ENCODE measurements around the gene C1orf174. TPM values are rescaled to one million over a fixed set of nuclear protein-coding genes. Genes with fewer than 3 reads are reported as not detected.

C1orf174 gene
- polyA plus RNA-seq, 3 donors = 19.1 to 46.0 (median 21.3) TPM

DNA sequence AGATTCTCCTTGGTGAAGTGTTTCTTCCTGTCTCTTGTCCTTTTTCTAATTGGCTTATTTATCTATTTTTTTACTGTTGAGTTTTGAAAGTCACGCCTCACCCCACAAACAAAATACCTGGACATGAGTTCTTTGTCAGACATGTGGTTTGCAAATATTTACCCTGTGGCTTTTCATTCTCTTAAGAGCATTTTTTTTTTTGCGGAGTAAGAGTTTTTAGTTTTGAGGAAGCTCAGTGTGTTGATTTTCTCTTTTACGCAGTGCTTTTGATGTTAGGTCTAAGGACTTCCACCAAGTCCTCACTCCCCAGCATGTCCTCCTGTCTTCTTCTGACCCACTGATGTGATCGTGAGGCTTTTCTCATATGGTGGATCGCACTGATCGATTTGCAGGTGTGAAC lies 35.2 kb downstream of the C1orf174 start:
- Histone ChIP-seq H3K36me3 (replicated peaks in 1 of 2; ENCODE audit: control insufficient read depth in 1 of 2, insufficient read depth in 2 of 2, low read length in 2 of 2) (peaks cover 14 to 37% of the 10 kb centered on the region in 2 donors), H3K27ac (ENCODE audit: low read depth in 1 of 2, low read length in 2 of 2) (no peak overlapping the region), H3K9me3 (replicated peaks in 1 of 2; ENCODE audit: control insufficient read depth in 1 of 2, insufficient read depth in 1 of 2, low read length in 2 of 2) (no peaks in the 10 kb centered on the region), H3K4me3 (replicated peaks in 1 of 3; ENCODE audit: low read depth in 2 of 3, low read length in 3 of 3) (no peak overlapping the region), H3K9ac (ENCODE audit: insufficient read depth, low read length, poor library complexity, severe bottlenecking) (no peak overlapping the region), H3K27me3 (ENCODE audit: control insufficient read depth in 2 of 2, insufficient read depth in 2 of 2, low read length in 2 of 2) (no peaks in the 10 kb centered on the region), H3K4me1 (ENCODE audit: control insufficient read depth in 1 of 2, insufficient read depth in 2 of 2, low read length in 2 of 2) (no peaks in the 10 kb centered on the region), H3K79me2 (ENCODE audit: insufficient read depth, low read length) (no peaks in the 10 kb centered on the region), H2AFZ (ENCODE audit: insufficient read depth, low read depth, low read length, poor library complexity, severe bottlenecking) (no peak overlapping the region), H4K20me1 (ENCODE audit: insufficient read depth, low read length) (no peaks in the 10 kb centered on the region), H3K4me2 (replicated peaks; ENCODE audit: extremely low read depth, low read length, poor library complexity, severe bottlenecking) (no peak overlapping the region)
- Mint-ChIP-seq H3K27me3 (ENCODE audit: low read depth in 3 of 3) (peaks cover 0 to 4% (median 0%) of the 10 kb centered on the region in 3 donors), H3K4me3 (no peak overlapping the region), H3K36me3 (peaks cover 26 to 40% of the 10 kb centered on the region in 2 donors), H3K27ac (peak overlapping the region in 1 of 7 donors; percentile 16), H3K9me3 (peaks cover 0 to 8% (median 1%) of the 10 kb centered on the region in 7 donors), H3K4me1 (peaks cover 2% of the 10 kb centered on the region)
- DNase-seq = no peak
- TF ChIP-seq, protein P1, sequence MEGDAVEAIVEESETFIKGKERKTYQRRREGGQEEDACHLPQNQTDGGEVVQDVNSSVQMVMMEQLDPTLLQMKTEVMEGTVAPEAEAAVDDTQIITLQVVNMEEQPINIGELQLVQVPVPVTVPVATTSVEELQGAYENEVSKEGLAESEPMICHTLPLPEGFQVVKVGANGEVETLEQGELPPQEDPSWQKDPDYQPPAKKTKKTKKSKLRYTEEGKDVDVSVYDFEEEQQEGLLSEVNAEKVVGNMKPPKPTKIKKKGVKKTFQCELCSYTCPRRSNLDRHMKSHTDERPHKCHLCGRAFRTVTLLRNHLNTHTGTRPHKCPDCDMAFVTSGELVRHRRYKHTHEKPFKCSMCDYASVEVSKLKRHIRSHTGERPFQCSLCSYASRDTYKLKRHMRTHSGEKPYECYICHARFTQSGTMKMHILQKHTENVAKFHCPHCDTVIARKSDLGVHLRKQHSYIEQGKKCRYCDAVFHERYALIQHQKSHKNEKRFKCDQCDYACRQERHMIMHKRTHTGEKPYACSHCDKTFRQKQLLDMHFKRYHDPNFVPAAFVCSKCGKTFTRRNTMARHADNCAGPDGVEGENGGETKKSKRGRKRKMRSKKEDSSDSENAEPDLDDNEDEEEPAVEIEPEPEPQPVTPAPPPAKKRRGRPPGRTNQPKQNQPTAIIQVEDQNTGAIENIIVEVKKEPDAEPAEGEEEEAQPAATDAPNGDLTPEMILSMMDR (IDR thresholded peaks at IDR 0.05) = no peak
- intact Hi-C loops (cut with micrococcal nuclease) = no loop called here
- WGBS (ENCODE audit: insufficient coverage) = 83% methylated on average over 3 of the region's 6 CpGs

GRCh38 chr1:3863231-3863935 lies 36.7 kb downstream of the C1orf174 start:
- intact Hi-C loops (cut with micrococcal nuclease) = no loop called here
- Histone ChIP-seq H3K9me3 (replicated peaks in 1 of 2; ENCODE audit: control insufficient read depth in 1 of 2, insufficient read depth in 1 of 2, low read length in 2 of 2) (no peaks in the 10 kb centered on the region), H3K27me3 (ENCODE audit: control insufficient read depth in 2 of 2, insufficient read depth in 2 of 2, low read length in 2 of 2) (no peaks in the 10 kb centered on the region), H2AFZ (ENCODE audit: insufficient read depth, low read depth, low read length, poor library complexity, severe bottlenecking) (no peak overlapping the region), H3K4me2 (replicated peaks; ENCODE audit: extremely low read depth, low read length, poor library complexity, severe bottlenecking) (no peak overlapping the region), H3K79me2 (ENCODE audit: insufficient read depth, low read length) (peaks cover under 1% of the 10 kb centered on the region), H3K27ac (ENCODE audit: low read depth in 1 of 2, low read length in 2 of 2) (no peak overlapping the region), H3K4me3 (replicated peaks in 1 of 3; ENCODE audit: low read depth in 2 of 3, low read length in 3 of 3) (no peak overlapping the region), H3K4me1 (ENCODE audit: control insufficient read depth in 1 of 2, insufficient read depth in 2 of 2, low read length in 2 of 2) (peaks cover 0 to 4% of the 10 kb centered on the region in 2 donors), H3K9ac (ENCODE audit: insufficient read depth, low read length, poor library complexity, severe bottlenecking) (no peak overlapping the region), H3K36me3 (replicated peaks in 1 of 2; ENCODE audit: control insufficient read depth in 1 of 2, insufficient read depth in 2 of 2, low read length in 2 of 2) (peaks cover 8 to 24% of the 10 kb centered on the region in 2 donors), H4K20me1 (ENCODE audit: insufficient read depth, low read length) (peaks cover 6% of the 10 kb centered on the region)
- Mint-ChIP-seq H3K4me3 (no peak overlapping the region), H3K9me3 (peaks cover 0 to 8% (median under 1%) of the 10 kb centered on the region in 7 donors), H3K4me1 (peaks cover 12% of the 10 kb centered on the region), H3K27ac (no peak overlapping the region), H3K36me3 (peaks cover 23 to 28% of the 10 kb centered on the region in 2 donors), H3K27me3 (ENCODE audit: low read depth in 3 of 3) (peaks cover 0 to 2% (median 0%) of the 10 kb centered on the region in 3 donors)
- TF ChIP-seq, protein P1 (IDR thresholded peaks at IDR 0.05) = no peak
- WGBS (ENCODE audit: insufficient coverage) = 98% methylated on average over 8 of the region's 12 CpGs
- DNase-seq = no peak
